Middle frontal gyrus (tissue), 1 donor: ENCODE results near the gene EVI5.

Experiments used
- DNase-seq: peaks from one replicate; pipeline ENCODE4 v3.0.0-alpha.2; 2015; ENCODE audit warnings: low spot score; ENCODE audit errors: extremely low spot score

EVI5 gene

DNA sequence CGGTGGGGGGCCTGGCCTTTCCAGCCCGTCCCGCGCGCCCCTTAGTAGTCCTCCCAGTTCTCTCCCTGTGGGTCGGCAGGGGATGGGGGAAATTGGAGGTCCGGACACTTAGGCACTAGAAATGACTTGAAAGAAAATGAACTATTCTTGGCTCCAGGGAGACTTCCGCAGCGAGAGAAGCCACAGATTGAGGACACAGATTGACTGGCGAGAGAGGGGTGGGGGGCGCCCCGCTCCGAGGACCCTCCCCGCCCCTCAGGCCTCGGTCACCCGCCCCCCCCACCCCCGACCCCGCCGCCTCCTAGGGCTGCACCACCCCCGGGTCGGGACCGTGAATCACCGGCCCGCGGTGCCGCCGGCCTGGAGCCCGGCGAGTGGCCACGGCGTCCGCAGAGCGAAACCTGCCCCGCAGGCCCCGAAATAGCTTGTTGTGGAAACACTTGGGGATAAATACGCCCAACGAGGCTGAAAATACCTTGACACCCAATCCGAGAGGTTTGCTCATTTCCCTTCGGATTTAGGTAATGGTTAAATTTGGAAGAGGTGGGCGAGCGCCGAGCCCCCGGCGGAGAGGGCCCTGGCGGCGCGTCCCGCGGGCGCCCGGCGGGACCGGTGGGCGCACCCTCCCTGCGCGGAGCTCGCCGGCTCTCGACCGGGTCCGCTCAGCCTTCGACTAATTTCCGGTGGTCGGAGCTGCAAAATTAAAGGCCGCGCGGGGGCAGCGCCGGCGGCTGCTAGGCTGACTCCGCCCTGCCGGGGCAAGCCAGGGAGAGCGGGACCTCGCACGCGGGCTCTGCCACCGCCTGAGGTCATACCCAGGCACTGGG, 298.4 kb downstream of the EVI5 start, which contains the start of gene GFI1:
Gene GFI1 (minus strand): TSS at position 675 of the 827 bp plus-strand sequence. CDS start 3,438 bp downstream, outside the sequence.
- no peak for DNase-seq

DNA sequence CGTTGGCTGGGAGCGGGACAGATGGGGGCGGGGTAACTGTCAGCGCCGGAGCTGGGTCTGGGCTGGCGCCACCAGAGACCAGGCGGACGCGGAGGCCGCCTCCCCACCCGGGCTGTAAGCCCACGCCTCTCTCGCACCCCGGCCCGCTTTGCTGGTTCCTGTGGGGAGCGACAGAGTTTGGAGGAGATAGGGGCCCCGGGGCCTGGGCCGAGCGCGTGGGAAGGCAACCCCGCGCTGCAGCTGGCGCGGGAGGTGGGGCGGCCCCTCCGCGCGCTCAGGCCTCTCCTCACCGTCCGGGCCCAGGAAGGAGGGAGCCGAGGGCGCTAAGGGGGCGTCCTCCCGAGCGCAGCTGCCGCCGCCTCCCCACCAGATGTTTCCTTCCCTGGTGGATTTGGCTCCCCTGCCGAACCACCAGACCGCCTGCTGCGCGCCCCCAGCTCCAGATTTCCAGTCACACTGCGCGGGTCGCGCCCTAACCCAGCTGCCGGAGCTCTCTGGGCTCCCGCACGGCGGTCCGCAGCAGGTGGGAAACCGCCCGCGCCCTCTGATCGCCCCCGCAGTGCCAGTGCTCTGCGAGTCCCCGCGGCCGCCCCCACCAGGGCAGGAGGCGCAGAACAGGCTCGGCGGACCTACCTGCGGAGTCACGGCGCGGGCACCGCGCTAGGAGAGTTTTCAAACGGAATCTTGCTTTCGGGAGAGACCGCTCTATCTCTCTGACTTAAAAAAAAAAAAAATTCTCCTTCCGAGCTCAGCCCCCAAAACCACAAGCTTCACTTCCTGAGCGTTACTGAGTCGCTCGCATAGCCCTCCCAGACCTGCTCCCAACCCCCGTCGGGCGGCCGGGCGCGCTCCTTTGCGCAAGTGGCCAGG, 299.3 kb downstream of the EVI5 start:
- DNase-seq = no peak

DNA sequence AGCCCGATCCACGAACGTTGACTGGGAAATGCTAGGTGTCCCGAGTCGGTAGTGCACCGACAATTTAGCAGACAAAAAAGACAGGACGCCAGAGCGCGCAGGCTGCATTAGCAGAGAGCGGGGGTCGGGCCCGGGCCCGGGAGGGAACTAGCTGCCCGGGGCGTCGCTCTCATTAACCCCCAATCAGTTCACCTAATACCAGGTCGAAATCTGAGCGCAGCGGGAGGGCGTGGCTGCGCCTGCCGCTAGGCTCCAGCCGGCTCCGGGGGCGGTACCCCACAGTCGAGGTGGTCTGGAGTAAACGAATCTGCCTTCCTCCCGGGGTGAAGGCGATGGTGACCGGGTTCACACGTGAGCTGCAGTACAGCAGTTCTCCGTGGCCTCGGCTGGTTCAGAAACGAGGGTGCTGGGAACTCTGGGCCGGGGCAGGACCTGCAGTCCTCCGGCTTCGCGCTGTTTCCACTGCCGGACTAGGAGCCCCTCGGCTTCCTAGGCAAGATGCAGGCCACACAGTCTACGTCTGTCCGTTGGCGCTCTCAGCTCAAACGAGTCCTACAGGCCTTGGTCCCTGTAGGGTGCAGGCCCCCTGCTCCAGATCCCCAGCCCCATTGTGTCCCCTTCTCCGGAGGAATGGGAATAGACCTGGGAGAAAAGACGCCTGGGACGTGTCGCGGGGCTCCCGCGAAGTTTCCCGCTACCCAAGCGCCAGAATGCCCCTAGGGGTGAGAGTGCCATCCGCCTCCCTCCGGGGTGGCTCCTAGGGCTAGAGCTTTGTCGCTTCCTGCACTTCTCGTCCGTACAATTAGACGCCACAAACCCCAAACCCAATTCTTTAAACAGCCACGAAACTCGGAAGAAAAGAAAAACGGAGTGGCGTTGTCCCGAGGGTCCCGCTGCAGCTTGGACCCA, 300.2 kb downstream of the EVI5 start:
- no peak for DNase-seq

DNA sequence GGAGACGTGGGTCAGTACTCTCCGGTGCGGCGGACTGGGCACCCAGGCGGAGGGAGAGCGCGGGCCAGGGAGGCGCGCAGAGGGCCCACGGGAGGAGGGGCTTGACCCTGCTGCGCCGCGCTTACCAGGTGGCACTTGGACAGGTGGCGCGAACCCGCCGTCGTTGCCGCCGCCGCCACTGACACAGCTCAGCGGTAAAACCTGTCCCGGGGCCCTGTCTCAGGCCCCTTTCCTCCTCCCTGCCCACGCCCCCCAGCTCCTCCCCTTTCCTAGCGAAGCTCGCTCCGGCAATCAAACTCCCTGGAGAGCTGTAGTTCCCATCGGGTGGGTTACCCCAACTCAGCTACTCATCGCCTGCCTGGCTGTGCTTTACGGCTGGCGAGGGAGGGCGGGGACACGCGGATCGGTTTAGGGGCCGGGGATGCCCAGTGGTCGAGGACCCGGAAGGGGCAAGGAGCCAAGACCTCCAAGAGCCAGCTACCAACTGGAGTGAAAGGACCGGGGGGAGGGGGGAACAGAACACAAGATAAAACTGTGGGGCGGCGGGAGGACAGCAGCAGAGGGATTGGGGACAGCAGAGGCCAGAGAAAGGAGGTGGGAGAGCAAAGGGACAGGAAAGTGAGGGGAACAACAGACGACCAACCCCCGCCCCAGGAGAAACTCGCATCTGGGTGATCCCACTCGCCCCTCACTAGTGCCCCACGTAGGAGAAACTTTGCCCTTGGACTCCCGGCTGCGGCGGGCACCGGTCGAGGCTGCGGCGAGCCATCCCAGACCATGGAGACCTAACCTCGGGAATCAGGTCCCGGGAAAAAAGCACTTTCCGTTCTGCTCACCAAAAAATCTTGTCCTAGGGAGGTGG, 301.1 kb downstream of the EVI5 start:
- no peak for DNase-seq

GRCh38 chr1:92482665-92483609, 302.0 kb downstream of the EVI5 start:
- DNase-seq = no peak

DNA sequence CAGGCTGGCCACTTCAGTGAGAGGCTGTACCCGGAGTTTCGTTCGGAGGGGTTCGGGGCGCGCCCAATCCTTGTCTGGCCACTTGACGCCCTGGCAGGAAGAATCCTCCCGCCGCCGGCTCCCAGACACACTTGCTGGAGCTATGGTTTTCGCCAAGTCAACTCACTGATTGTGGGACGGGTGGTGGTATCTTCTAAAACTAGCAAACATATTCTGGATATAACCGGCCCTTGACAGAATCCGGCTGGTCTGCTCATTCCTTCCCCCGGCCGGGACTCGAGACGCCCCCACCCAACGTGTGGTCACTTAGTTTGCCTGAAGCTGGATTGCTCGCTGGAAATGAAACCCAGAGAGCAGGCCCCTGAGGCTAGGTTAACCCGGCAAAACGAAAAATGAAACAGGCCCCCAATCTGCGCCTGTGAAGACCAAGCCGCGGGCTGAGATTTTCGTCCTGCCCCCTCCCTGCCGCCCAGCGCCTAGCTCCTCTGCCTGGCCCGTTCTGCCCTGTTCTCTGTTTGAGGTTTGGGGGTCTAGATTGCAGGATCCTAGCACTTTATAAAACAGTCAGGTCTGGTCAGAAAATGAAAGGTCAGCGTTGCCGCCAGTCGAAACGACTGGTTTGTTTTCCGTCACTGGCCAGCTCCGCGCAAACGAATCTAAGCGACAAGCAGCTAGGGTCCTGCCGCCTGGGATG, 302.8 kb downstream of the EVI5 start:
- DNase-seq = no peak

DNA sequence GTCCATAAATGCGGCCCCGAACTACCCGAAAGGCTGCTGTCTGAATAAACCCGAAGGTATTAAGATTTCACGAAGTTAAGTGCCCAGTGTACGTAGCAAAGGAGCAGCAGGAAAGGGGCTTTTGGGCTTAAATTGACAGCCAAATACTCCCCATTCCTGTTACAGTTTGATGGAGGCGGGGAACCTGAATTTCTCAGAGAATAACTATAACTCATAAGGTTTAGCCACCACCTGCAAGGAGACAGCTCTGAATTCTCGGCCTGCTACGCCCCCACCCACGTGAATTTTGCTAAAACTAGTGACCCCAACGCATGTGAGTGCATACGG, 303.3 kb downstream of the EVI5 start:
- DNase-seq = no peak

GRCh38 chr1:92480813-92481598, 303.9 kb downstream of the EVI5 start:
- no peak for DNase-seq

GRCh38 chr1:92480200-92480812, 304.6 kb downstream of the EVI5 start:
- DNase-seq = no peak

DNA sequence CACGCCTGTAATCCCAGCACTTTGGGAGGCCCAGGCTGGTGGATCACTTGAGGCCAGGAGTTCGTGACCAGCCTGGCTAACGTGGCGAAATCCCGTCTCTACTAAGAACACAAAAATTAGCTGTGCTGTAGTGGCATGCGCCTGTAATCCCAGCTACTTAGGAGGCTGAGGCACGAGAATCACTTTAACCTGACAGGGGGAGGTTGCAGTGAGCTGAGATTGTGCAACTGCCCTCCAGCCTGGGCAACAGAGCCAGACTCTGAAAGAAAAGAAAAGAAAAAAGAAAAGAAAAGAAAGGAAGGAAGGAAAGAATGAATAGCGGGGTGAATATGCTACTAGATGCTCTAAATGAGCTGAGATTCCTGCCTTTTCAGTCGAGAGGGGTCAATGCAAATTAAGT, 305.3 kb downstream of the EVI5 start:
- DNase-seq = no peak

- DNase-seq = no peak
Measured at GRCh38 chr1:92478393-92478792, 306.5 kb downstream of the EVI5 start.

DNA sequence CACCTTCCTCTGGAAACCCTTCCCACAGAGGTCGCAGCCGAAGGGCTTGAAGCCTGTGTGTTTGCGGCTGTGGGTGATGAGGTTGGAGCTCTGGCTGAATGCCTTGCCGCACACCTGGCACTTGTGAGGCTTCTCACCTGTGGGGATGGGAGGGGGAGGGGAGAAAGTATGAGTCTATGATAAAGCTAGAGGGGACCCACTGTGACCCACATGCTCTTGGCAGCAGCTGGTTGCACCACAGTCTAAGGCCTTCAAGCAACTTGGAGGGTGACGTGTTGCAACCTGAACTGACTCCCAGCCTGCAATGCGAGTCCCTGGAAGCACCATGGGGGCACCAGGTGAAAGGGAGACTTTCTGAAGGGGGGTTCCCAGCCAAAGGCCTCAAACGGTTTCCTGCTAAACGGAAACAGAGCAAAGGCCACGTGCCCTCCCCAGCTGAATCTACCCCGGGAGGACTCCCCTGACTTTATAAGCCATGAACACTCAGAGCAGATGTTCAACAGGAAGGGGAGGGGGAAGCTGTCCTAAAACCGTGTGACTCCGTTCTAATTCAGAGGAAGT, 308.8 kb downstream of the EVI5 start:
- DNase-seq = no peak

DNA sequence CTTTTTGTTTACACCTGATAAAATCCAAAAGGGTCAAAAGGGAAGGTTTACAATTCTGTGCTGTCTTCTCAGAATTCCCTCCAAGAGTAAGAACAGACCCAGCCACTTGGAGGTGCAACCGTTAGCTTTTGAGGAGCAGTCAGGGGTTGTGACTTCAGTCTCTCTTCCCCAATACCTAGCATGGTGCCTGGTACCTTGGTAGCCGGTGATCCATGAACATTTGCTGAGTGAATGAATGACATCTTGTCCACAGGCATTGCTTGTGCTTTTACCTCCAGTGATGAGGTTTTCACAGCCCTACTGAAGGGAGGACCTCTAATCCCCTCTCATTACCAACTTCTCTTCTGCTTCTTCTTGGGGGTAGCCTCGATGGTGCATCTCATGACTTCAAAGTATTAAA, 309.9 kb downstream of the EVI5 start:
- no peak for DNase-seq

- no peak for DNase-seq
Measured at GRCh38 chr1:92473781-92474495, 311.0 kb downstream of the EVI5 start.

DNA sequence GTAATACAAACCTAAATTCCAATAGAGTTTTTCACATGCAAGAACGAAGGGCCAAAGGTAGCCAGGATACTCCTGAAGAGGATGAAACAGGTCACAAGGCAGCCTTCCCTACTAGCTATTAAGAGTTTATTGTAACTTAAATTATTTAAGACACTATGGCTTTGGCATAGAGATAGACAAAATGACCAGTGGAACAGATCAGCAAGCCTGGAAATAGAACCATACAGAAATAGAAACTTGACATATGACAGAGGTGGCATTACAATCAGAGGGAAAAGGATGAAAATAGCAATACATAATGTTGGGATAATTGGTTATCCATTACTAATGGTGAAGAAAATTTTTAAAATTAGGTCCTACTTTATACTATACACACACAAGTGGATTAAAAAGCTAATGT, 314.7 kb downstream of the EVI5 start:
- DNase-seq = no peak

DNA sequence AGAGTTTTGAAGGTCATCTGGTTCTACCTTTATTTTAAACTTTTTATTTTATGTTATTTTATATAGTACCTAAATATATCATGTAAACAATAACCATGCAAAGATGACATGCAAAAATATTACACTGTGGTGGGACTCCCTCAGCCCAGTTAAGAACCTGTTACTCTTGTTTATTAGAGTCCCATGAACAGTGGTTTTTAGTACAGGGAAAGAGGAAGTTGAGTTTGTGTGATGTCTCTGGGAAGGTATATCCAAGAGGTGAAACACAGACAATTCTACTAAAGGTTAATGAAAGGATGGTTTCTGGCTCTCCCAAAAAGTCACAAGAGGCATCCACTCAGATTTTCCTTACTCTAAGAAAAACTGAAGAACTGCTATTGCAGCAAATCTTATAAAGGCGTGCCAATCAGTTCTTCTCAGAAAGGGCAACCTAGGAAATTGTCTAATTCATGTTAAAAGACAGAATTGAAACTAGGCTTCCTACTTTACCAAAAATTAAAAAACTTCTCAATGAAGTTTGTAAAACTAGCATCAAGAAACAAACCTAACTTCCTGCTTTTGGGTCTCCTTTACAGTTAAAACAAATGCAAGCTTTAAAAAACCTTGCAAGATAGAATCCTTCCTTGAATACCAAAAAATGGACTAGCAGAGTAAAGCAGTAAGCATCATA, 318.1 kb downstream of the EVI5 start:
- no peak for DNase-seq
